ENCODE measurements around the gene CAPS2.

- TF ChIP-seq ZNF317 (CRISPR knock-in tag; IDR thresholded peaks at IDR 0.05; ENCODE audit: borderline replicate concordance, low read depth) (no peak), MYBL2 (CRISPR knock-in tag; IDR thresholded peaks at IDR 0.05) (no peak), ZNF232 (CRISPR knock-in tag; IDR thresholded peaks at IDR 0.05) (no peak), NFE2L1 (CRISPR knock-in tag; IDR thresholded peaks at IDR 0.05) (no peak)
- TF ChIP-seq, protein P1, sequence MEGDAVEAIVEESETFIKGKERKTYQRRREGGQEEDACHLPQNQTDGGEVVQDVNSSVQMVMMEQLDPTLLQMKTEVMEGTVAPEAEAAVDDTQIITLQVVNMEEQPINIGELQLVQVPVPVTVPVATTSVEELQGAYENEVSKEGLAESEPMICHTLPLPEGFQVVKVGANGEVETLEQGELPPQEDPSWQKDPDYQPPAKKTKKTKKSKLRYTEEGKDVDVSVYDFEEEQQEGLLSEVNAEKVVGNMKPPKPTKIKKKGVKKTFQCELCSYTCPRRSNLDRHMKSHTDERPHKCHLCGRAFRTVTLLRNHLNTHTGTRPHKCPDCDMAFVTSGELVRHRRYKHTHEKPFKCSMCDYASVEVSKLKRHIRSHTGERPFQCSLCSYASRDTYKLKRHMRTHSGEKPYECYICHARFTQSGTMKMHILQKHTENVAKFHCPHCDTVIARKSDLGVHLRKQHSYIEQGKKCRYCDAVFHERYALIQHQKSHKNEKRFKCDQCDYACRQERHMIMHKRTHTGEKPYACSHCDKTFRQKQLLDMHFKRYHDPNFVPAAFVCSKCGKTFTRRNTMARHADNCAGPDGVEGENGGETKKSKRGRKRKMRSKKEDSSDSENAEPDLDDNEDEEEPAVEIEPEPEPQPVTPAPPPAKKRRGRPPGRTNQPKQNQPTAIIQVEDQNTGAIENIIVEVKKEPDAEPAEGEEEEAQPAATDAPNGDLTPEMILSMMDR (IDR thresholded peaks at IDR 0.05): no peak
- TF ChIP-seq, protein P2, sequence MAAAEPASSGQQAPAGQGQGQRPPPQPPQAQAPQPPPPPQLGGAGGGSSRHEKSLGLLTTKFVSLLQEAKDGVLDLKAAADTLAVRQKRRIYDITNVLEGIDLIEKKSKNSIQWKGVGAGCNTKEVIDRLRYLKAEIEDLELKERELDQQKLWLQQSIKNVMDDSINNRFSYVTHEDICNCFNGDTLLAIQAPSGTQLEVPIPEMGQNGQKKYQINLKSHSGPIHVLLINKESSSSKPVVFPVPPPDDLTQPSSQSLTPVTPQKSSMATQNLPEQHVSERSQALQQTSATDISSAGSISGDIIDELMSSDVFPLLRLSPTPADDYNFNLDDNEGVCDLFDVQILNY (CRISPR knock-in tag; IDR thresholded peaks at IDR 0.05): no peak
- TF ChIP-seq, protein P3, sequence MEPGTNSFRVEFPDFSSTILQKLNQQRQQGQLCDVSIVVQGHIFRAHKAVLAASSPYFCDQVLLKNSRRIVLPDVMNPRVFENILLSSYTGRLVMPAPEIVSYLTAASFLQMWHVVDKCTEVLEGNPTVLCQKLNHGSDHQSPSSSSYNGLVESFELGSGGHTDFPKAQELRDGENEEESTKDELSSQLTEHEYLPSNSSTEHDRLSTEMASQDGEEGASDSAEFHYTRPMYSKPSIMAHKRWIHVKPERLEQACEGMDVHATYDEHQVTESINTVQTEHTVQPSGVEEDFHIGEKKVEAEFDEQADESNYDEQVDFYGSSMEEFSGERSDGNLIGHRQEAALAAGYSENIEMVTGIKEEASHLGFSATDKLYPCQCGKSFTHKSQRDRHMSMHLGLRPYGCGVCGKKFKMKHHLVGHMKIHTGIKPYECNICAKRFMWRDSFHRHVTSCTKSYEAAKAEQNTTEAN (CRISPR knock-in tag; IDR thresholded peaks at IDR 0.05): no peak
These were observed 72.6 kb downstream of the CAPS2 start for GRCh38 chr12:75257510-75257909.

All from WTC11 (cell line).